Cardiac fibroblast (primary cell): Measurements from ENCODE around the gene ZNF429.
A peak's percentile ranks its signal among the peaks of the same experiment; 100 is the strongest.
"Not testable (repeated sequence)": the region's sequence is repeated elsewhere in the genome, so short reads cannot be mapped to it uniquely, and the experiment has no call there.

Experiments used
- DNase-seq, 2 donors: peaks; one replicate each; pipeline versions ENCODE4 v3.0.0 to v3.0.0-alpha.2; 2010; ENCODE audit warnings: low read depth in 2 of 2
- H3K4me3 ChIP-seq, 2 donors: replicated peaks in 1 of 2; 1 replicate in 1 of 2; 2 replicates in 1 of 2; pipeline ENCODE4 v1.5.1; 2011; ENCODE audit warnings: low read depth in 2 of 2, low read length in 2 of 2, mild to moderate bottlenecking in 2 of 2, moderate library complexity in 1 of 2
- TF ChIP-seq, protein P1 (sequence below): IDR thresholded peaks from one replicate; pipeline ENCODE4 v1.5.1; 2011; ENCODE audit warnings: low read depth, mild to moderate bottlenecking, low read length, inconsistent platforms

ZNF429 gene

GRCh38 chr19:21513651-21514050, 8.2 kb downstream of the ZNF429 start:
- TF ChIP-seq, protein P1, sequence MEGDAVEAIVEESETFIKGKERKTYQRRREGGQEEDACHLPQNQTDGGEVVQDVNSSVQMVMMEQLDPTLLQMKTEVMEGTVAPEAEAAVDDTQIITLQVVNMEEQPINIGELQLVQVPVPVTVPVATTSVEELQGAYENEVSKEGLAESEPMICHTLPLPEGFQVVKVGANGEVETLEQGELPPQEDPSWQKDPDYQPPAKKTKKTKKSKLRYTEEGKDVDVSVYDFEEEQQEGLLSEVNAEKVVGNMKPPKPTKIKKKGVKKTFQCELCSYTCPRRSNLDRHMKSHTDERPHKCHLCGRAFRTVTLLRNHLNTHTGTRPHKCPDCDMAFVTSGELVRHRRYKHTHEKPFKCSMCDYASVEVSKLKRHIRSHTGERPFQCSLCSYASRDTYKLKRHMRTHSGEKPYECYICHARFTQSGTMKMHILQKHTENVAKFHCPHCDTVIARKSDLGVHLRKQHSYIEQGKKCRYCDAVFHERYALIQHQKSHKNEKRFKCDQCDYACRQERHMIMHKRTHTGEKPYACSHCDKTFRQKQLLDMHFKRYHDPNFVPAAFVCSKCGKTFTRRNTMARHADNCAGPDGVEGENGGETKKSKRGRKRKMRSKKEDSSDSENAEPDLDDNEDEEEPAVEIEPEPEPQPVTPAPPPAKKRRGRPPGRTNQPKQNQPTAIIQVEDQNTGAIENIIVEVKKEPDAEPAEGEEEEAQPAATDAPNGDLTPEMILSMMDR: no peak
- H3K4me3 ChIP-seq: no peak overlapping the region
- DNase-seq: no peak

DNA sequence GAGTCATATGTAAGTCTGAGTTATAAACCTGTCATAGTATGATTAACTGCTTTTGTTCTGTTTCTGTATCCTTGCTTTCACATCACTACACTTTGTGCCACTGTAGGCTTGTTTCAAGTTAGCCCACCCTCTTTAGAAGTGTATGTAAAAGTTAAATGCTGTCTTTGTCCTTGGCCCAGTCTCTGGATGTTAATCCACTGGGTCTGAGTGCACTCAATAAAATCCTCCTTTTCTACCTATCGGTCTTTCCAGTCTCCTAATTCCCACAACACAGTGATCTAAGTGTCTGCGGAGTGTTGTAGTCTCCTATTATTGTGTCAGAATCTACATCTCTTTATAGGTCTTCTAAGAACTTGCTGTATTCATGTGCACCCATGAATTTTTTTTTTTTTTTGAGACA, 14.1 kb downstream of the ZNF429 start:
- peak in 1 of 2 donors; percentile 2 for DNase-seq
- TF ChIP-seq, protein P1: no peak
- no peak overlapping the region for H3K4me3 ChIP-seq

DNA sequence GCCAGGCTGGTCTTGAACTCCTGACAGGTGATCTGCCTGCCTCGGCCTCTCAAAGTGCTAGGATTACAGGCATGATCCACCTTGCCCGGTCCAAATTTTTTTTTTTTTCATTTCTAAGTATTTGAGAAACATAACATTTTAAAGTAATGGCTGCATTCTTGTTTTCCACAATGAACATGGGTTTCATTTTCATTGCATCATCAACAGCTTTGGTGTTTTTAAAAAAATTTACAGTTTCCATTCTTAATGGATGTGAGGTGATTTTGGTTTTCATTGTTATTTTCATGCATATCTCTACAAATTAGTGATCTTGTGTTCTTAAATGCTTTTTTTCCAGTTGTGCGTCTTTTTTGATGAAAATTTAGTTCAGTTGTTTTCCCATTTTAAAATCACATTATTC, 27.5 kb downstream of the ZNF429 start:
- H3K4me3 ChIP-seq: no peak overlapping the region
- TF ChIP-seq, protein P1: no peak
- no peak for DNase-seq

GRCh38 chr19:21536741-21537290, 31.4 kb downstream of the ZNF429 start:
- DNase-seq: not testable (repeated sequence)

DNA sequence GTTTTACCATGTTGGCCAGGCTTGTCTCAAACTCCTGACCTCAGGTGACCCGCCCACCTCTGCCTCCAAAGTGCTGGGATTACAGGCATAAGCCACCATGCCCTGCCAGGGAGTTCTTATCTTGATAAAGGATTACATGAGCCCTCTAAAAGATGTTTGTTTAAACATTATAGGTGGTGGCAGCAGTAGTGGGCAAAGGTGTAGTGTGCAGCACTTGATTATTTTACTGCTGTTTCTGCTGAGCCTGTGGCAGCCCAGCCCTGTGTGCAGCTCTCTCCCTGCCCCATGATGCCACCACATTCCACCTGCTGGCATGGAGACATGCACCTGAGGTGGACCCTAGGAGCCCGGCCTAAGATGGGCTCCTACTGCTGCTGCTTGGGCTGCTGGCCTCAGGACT, 54.0 kb downstream of the ZNF429 start:
- TF ChIP-seq, protein P1: no peak
- no peak for DNase-seq
- no peak overlapping the region for H3K4me3 ChIP-seq

More at GRCh38 chr19:21536741-21537290, 31.4 kb downstream of the ZNF429 start:
- not testable (repeated sequence) for H3K4me3 ChIP-seq

DNA sequence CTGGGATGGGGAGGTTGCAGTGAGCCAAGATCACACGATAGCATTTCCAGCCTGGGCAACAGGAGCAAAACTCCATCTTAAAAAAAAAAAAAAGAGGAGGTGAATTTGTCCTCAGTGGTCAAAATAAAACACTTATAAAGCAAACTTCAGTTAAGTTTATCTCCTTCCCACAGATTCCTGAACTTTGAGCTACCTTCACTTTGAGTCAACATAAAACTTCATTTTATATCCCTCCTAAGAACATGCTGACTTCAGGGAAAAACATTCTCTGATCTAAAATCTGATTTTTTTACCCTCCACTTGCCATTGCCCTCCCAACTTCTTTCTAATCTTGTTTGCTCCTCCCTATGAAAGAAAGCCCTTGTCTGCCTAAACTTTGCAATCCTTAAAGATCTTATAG, 59.0 kb downstream of the ZNF429 start:
- TF ChIP-seq, protein P1: no peak
- no peak for DNase-seq
- H3K4me3 ChIP-seq: no peak overlapping the region

- H3K4me3 ChIP-seq: no peak overlapping the region
- TF ChIP-seq, protein P1: no peak
- DNase-seq: no peak
Observed at GRCh38 chr19:21566073-21566472, 60.7 kb downstream of the ZNF429 start.

DNA sequence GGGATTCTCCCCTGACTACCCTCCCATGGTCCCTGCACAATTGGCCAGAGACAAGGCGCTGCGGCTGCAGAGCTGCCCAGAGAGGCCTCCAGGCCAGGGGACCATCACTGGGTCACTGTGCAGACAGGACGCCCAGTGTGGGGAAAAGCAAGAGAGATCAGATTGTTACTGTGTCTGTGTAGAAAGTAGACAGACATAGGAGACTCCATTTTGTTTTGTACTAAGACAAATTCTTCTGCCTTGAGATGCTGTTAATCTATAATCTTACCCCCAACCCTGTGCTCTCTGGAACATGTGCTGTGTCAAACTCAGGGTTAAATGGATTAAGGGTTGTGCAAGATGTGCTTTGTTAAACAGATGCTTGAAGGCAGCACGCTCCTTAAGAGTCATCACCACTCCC, 62.4 kb downstream of the ZNF429 start:
- DNase-seq: not testable (repeated sequence)
- H3K4me3 ChIP-seq: peak overlapping the region in 1 of 2 donors; percentile 43
